OCI-LY1 (cell line): Measurements from ENCODE around the gene MMP13.
"Not testable (repeated sequence)": the region's sequence is repeated elsewhere in the genome, so short reads cannot be mapped to it uniquely, and the experiment has no call there.

Experiments
- H2AFZ ChIP-seq: fragments of 200-600 bp; sonication (generic), shearing (Covaris generic); 2 replicates; pipeline ENCODE4 v1.6.0; 2014; ENCODE audit warnings: antibody characterized with exemption, mild to moderate bottlenecking, low read length
- H3F3A ChIP-seq: fragments of 200-600 bp; sonication (generic), shearing (Covaris generic); 2 replicates; pipeline ENCODE4 v1.6.0; 2014; ENCODE audit warnings: mild to moderate bottlenecking, antibody characterized with exemption, low read length, moderate library complexity; ENCODE audit not compliant: insufficient read depth
- H3K27ac ChIP-seq: fragments of 200-600 bp; sonication (generic); 2 replicates; pipeline ENCODE4 v1.5.1; 2014; ENCODE audit warnings: low read length, mixed run types, mild to moderate bottlenecking, low read depth; ENCODE audit not compliant: poor library complexity, severe bottlenecking
- H3K27me3 ChIP-seq: fragments of 200-600 bp; sonication (generic); 2 replicates; pipeline ENCODE4 v1.6.0; 2014; ENCODE audit warnings: antibody characterized with exemption, mild to moderate bottlenecking, low read length, moderate library complexity; ENCODE audit not compliant: insufficient read depth
- H3K36me3 ChIP-seq: fragments of 200-600 bp; sonication (generic); 2 replicates; pipeline ENCODE4 v1.6.1; 2014; ENCODE audit warnings: mild to moderate bottlenecking, antibody characterized with exemption, low read length, moderate library complexity, mixed read lengths; ENCODE audit not compliant: insufficient read depth
- H3K4me1 ChIP-seq: fragments of 200-600 bp; sonication (generic); 2 replicates; pipeline ENCODE4 v1.5.1; 2014; ENCODE audit warnings: mild to moderate bottlenecking, low read length, moderate library complexity; ENCODE audit not compliant: insufficient read depth, severe bottlenecking
- H3K4me2 ChIP-seq: fragments of 200-600 bp; sonication (generic), shearing (Covaris generic); 2 replicates; pipeline ENCODE4 v1.6.1; 2014; ENCODE audit warnings: low read length
- H3K4me3 ChIP-seq: fragments of 200-600 bp; sonication (generic); 2 replicates; pipeline ENCODE4 v1.5.1; 2014; ENCODE audit warnings: low read length, low read depth, mild to moderate bottlenecking, mixed read lengths; ENCODE audit not compliant: poor library complexity, severe bottlenecking
- H3K79me2 ChIP-seq: fragments of 200-600 bp; shearing (Covaris generic); 2 replicates; pipeline ENCODE4 v1.6.1; 2016; ENCODE audit warnings: mixed run types, low read length, mixed read lengths; ENCODE audit not compliant: insufficient read depth
- H3K9ac ChIP-seq: fragments of 200-600 bp; sonication (generic), shearing (Covaris generic); 2 replicates; pipeline ENCODE4 v1.6.1; 2014; ENCODE audit warnings: mild to moderate bottlenecking, low read length, mixed read lengths
- H3K9me2 ChIP-seq: fragments of 200-600 bp; sonication (generic), shearing (Covaris generic); 2 replicates; pipeline ENCODE4 v1.6.1; 2014; ENCODE audit warnings: low read depth, mild to moderate bottlenecking, low read length, mixed read lengths
- H3K9me3 ChIP-seq: fragments of 200-600 bp; shearing (Covaris generic); 2 replicates; pipeline ENCODE4 v1.6.1; 2014; ENCODE audit warnings: low read length, mixed read lengths
- H4K20me1 ChIP-seq: fragments of 200-600 bp; sonication (generic), shearing (Covaris generic); 2 replicates; pipeline ENCODE4 v1.6.0; 2016; ENCODE audit warnings: mild to moderate bottlenecking, low read length; ENCODE audit not compliant: insufficient read depth
- CTCF ChIP-seq: fragments of 200-600 bp; sonication (generic), shearing (Covaris generic); IDR thresholded peaks from 2 replicates; pipeline ENCODE4 v1.5.1; 2017; ENCODE audit warnings: mild to moderate bottlenecking, antibody characterized with exemption, low read length, moderate library complexity, mixed read lengths
- EZH2 ChIP-seq: fragments of 200-600 bp; sonication (generic), shearing (Covaris generic); IDR thresholded peaks from 2 replicates; pipeline ENCODE4 v1.8.0; 2017; ENCODE audit warnings: borderline replicate concordance, mixed run types, mild to moderate bottlenecking, antibody characterized with exemption, low read length, moderate library complexity, mixed read lengths

The MMP13 gene

DNA sequence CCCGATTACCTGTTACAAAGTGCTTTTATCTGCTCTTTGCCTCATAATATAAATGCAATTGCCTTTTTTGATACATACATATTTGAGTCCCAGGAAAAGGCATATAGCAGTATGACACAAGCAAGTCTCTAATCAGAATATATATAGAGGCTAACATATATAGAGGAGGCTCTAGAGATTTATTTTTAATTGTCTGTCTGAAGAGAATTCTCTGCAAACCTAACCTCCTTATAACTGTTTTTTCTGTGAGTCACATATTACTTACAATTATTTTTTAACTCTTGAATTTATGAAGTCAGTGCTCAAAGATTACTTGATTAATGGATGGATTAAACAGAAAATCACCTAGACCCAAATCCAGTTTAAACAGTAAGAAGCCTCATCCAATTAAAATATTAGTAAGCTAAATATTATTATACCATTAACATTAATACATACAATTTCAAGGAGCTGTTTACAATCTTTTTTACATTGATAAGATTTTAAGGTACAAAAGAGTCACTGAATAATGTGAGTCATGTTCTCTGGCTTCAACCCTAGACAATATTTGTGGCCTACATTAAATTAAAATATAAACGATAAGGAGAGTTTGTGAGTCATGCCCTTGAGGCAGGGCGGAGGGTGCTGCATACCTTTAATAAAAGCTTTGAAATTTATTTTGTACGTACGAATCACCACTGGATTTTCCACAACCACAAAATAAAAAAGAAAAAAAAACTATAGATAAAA lies 19.2 kb upstream of the MMP13 start:
- no peak for TF ChIP-seq CTCF
- Histone ChIP-seq H3K36me3 (no peaks in the 10 kb centered on the region), H3K27ac (no peak overlapping the region), H3K4me1 (no peaks in the 10 kb centered on the region), H3K4me3 (no peak overlapping the region), H2AFZ (no peak overlapping the region), H3K79me2 (no peaks in the 10 kb centered on the region), H3K9me2 (no peaks in the 10 kb centered on the region), H3K9ac (no peak overlapping the region), H3F3A (no peaks in the 10 kb centered on the region), H3K4me2 (no peak overlapping the region), H3K9me3 (no peaks in the 10 kb centered on the region), H3K27me3 (no peaks in the 10 kb centered on the region), H4K20me1 (no peaks in the 10 kb centered on the region)

- not testable (repeated sequence) for H4K20me1 ChIP-seq, H3K4me2 ChIP-seq, H3K27me3 ChIP-seq, H3K36me3 ChIP-seq, H3K9me2 ChIP-seq, H3K27ac ChIP-seq, H3K4me3 ChIP-seq, H2AFZ ChIP-seq, H3K79me2 ChIP-seq, H3K4me1 ChIP-seq, H3K9me3 ChIP-seq, H3F3A ChIP-seq, H3K9ac ChIP-seq
Observed at GRCh38 chr11:102973698-102974097, 18.2 kb upstream of the MMP13 start.

- Histone ChIP-seq H3K79me2 (no peaks in the 10 kb centered on the region), H3K27ac (no peak overlapping the region), H3K9ac (no peak overlapping the region), H3K4me3 (no peak overlapping the region), H4K20me1 (no peaks in the 10 kb centered on the region), H3F3A (no peaks in the 10 kb centered on the region), H3K9me3 (no peaks in the 10 kb centered on the region), H2AFZ (no peak overlapping the region), H3K9me2 (no peaks in the 10 kb centered on the region), H3K4me2 (no peak overlapping the region), H3K36me3 (no peaks in the 10 kb centered on the region), H3K4me1 (no peaks in the 10 kb centered on the region), H3K27me3 (no peaks in the 10 kb centered on the region)
- TF ChIP-seq CTCF, result no peak
- TF ChIP-seq EZH2, result no peak
Observed at GRCh38 chr11:102972853-102973252, 17.3 kb upstream of the MMP13 start.

GRCh38 chr11:102971766-102972165 lies 16.2 kb upstream of the MMP13 start:
- Histone ChIP-seq H3K4me3 (no peak overlapping the region), H3K4me1 (no peaks in the 10 kb centered on the region), H2AFZ (no peak overlapping the region), H3K9me3 (no peaks in the 10 kb centered on the region), H3F3A (no peaks in the 10 kb centered on the region), H3K27ac (no peak overlapping the region), H3K36me3 (no peaks in the 10 kb centered on the region), H3K27me3 (no peaks in the 10 kb centered on the region), H3K9me2 (no peaks in the 10 kb centered on the region), H3K4me2 (no peak overlapping the region), H3K79me2 (no peaks in the 10 kb centered on the region), H4K20me1 (no peaks in the 10 kb centered on the region), H3K9ac (no peak overlapping the region)
- TF ChIP-seq CTCF, result no peak
- no peak for TF ChIP-seq EZH2
